Measurements from ENCODE around the gene ATAD3B. TPM values are rescaled to one million over a fixed set of nuclear protein-coding genes. Genes with fewer than 3 reads are reported as not detected.

The ATAD3B gene
- total and polyA plus RNA-seq, 7 experiments from 2014 or later = 4.5 to 53.8 (median 45.5) TPM

DNA sequence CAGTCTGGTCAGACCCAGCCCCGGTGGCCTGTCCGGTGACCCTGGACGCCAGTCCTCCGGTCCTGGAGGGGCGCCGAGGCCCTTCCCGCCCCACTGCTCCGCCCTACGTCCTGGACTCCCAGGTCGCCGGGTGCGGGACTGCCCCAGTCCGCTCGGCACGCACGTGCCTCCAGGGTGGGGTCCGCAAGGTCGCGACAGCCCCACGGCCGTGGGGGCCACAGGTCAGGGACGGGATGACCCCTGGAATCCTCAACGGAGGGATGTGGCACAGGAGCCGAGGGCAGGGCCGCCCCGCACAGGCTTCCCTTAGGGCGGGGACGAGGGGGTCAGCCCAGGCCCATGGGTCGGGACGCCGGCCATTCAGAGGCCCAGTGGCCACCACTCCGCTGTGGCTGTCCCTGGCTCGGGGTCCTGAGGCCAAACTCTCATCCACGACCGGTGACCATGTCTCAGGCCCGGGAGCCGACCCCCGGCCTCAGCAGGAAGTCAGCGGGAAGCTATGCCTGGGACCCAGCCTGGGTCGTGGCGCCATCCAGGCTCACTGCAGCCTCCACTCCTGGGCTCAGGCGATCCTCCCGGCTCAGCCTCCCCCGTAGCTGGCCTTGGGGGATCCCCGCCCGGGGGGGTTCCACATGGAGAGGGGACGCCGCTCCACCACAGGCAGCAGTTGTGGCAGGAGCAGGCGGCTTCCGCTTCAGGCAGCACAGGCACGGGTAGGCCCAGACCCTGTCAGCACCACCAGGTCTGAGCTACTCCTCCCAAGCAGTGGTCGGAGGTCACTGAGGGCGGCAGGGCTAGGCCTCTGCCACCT is 69.5 kb downstream of the ATAD3B start:
- H3K27ac Mint-ChIP-seq = peak overlapping the region in 4 of 9 donors; percentile 32 to 67 (median 59)
- H3K36me3 Mint-ChIP-seq = peaks cover 0 to 11% (median 0%) of the 10 kb centered on the region in 5 donors
- no peaks in the 10 kb centered on the region for H3K27me3 ChIP-seq (ENCODE audit: control insufficient read depth in 2 of 2, insufficient read depth in 2 of 2, low read length in 2 of 2)
- peaks cover 0 to 4% (median 0%) of the 10 kb centered on the region in 5 donors for H3K27me3 Mint-ChIP-seq
- DNase-seq (no peak), ATAC-seq (no peak)
- H3K27ac ChIP-seq (ENCODE audit: low read depth, low read length) = peak overlapping the region; percentile 57
- peaks cover 0 to 2% (median 0%) of the 10 kb centered on the region in 11 donors for H3K9me3 Mint-ChIP-seq
- no peaks in the 10 kb centered on the region for H3K4me1 ChIP-seq (ENCODE audit: control insufficient read depth in 2 of 2, insufficient read depth in 2 of 2, low read length in 2 of 2)
- H3K4me1 Mint-ChIP-seq = peaks cover 0 to 11% (median 0%) of the 10 kb centered on the region in 7 donors
- H3K4me3 Mint-ChIP-seq = peak overlapping the region in 9 of 10 donors; percentile 19 to 77 (median 56)
- H3K4me3 ChIP-seq (ENCODE audit: low read length) = no peak overlapping the region
- intact Hi-C loops (cut with micrococcal nuclease) = loop anchor here in 1 of 2 donors (1.0 kb wide), 1 partner anchor 74 kb away; the partner anchor contains the start of gene MIB2
- ChIA-PET CTCF (no interaction called here), POLR2A (no interaction called here)
- no peaks in the 10 kb centered on the region for H3K9me3 ChIP-seq (ENCODE audit: control insufficient read depth in 2 of 3, low read length in 3 of 3)
- H3K36me3 ChIP-seq (ENCODE audit: control insufficient read depth in 2 of 3, insufficient read depth in 3 of 3, low read length in 3 of 3) = peaks cover 0 to 28% (median 0%) of the 10 kb centered on the region in 3 experiments

DNA sequence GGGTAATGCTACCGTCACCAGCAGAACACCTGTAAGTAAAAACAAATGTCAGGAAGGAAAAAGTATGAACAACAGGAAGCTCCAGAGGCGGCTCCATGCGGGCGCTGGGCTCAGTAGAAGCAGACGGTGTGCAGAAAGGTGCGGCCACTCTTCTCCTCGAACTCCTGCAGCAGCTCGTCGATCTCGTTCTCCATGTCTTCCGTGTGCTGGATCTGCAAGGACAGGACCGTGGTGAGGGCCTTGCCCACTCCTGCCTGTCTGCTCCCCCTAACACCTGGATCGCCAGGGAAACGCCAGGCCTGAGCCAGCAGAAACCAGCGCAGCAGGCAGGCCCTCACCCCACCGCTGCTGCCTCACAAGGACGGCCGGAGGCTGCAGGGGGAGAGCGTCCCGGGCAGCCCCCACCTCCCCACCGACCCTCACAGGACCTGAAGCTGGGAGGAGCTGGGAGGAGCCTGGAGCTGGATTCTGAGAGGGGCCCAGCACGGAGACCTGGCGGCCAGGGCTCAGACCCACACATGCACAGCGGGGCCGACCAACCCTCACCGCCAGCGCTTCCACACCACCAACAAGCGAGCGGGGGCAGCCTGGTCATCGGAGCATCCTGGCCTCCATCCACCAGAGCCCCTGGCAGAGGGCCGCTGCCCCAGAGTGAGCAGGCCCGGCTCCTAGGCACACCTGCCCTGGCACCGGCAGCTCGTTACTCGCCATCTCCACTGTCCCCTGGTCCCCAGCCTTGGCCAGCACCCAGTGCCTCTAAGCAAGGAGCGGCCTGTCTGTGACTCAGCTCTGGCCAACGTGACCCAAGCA is 70.6 kb downstream of the ATAD3B start:
- H3K4me3 Mint-ChIP-seq = peak overlapping the region in 8 of 10 donors; percentile 19 to 77 (median 59)
- Histone ChIP-seq H3K9me3 (ENCODE audit: control insufficient read depth in 2 of 3, low read length in 3 of 3) (no peaks in the 10 kb centered on the region), H3K27ac (ENCODE audit: low read depth, low read length) (no peak overlapping the region), H3K4me3 (ENCODE audit: low read length) (no peak overlapping the region), H3K27me3 (ENCODE audit: control insufficient read depth in 2 of 2, insufficient read depth in 2 of 2, low read length in 2 of 2) (no peaks in the 10 kb centered on the region), H3K36me3 (ENCODE audit: control insufficient read depth in 2 of 3, insufficient read depth in 3 of 3, low read length in 3 of 3) (peaks cover 0 to 28% (median 0%) of the 10 kb centered on the region in 3 experiments), H3K4me1 (ENCODE audit: control insufficient read depth in 2 of 2, insufficient read depth in 2 of 2, low read length in 2 of 2) (no peaks in the 10 kb centered on the region)
- ChIA-PET POLR2A (interaction anchor here (1.3 kb wide), 1 partner anchor 17 kb away, joined by 4 read pairs; no protein-coding TSS in a partner anchor), CTCF (no interaction called here)
- intact Hi-C loops (cut with micrococcal nuclease) = no loop called here
- H3K27ac Mint-ChIP-seq = peak overlapping the region in 6 of 9 donors; percentile 32 to 71 (median 58)
- ATAC-seq (no peak), DNase-seq (no peak)
- peaks cover 0 to 11% (median 0%) of the 10 kb centered on the region in 7 donors for H3K4me1 Mint-ChIP-seq
- peaks cover 0 to 11% (median 0%) of the 10 kb centered on the region in 5 donors for H3K36me3 Mint-ChIP-seq
- peaks cover 0 to 4% (median 0%) of the 10 kb centered on the region in 5 donors for H3K27me3 Mint-ChIP-seq
- H3K9me3 Mint-ChIP-seq = peaks cover 0 to 2% (median 0%) of the 10 kb centered on the region in 11 donors

DNA sequence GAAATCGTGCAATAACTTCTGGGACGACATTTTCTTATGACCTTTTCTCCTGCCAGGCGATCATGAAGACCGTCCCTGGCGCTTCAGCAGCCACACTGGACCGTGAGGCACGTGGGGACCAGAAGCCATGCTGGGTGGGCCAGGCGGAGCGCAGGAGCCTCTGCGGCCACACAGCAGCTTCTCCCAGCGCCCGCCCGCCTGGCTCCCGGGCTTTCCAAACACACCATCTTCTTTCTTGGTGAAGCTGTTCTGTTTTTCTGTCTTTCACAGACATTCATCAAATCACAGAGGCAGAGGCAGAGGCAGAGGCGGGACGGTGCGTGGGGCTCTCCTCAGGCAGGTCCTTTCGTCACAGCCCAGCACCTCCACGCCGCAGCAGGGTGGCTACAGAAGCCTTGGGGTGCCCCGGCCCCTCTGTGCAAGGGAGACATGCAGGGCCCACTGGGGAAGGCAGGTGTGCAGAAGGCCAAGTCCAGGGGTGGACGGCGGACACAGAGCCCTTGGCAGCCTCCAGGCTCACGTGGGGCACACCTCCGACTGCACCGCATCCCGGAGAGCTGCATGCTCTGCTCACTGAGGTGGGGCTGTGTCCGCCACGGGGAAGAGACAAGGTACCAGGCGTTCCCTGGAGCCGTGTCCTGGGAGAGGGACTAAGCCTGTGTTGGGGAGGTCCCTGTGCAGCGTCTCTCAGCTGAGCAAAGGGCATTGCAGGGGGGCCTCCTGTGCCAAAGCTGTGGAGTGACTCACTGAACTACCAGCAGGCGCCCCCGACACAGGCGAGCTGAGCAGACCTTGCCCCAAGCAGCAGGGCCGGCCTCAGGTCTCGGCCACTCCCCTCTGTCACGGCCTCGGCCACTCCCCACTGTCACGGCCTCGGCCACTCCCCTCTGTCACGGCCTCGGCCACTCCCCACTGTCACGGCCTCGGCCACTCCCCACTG is 71.5 kb downstream of the ATAD3B start:
- no peak overlapping the region for H3K4me3 ChIP-seq (ENCODE audit: low read length)
- H3K27me3 ChIP-seq (ENCODE audit: control insufficient read depth in 2 of 2, insufficient read depth in 2 of 2, low read length in 2 of 2) = no peaks in the 10 kb centered on the region
- Mint-ChIP-seq H3K36me3 (peaks cover 0 to 11% (median 0%) of the 10 kb centered on the region in 5 donors), H3K27ac (peak overlapping the region in 2 of 9 donors; percentile 17 to 43), H3K9me3 (peaks cover 0 to 2% (median 0%) of the 10 kb centered on the region in 11 donors), H3K4me3 (peak overlapping the region in 1 of 10 donors; percentile 13), H3K4me1 (peaks cover 0 to 11% (median 2%) of the 10 kb centered on the region in 7 donors), H3K27me3 (peaks cover 0 to 4% (median 0%) of the 10 kb centered on the region in 5 donors)
- POLR2A ChIA-PET = interaction anchor here (0.7 to 1.3 kb wide), 3 partner anchors 16 to 873 kb away, joined by 4 to 5 read pairs (median 4); no protein-coding TSS in a partner anchor
- CTCF ChIA-PET = no interaction called here
- intact Hi-C loops (cut with micrococcal nuclease) = no loop called here
- H3K36me3 ChIP-seq (ENCODE audit: control insufficient read depth in 2 of 3, insufficient read depth in 3 of 3, low read length in 3 of 3) = peaks cover 0 to 28% (median 0%) of the 10 kb centered on the region in 3 experiments
- no peak overlapping the region for H3K27ac ChIP-seq (ENCODE audit: low read depth, low read length)
- no peak for ATAC-seq
- H3K9me3 ChIP-seq (ENCODE audit: control insufficient read depth in 2 of 3, low read length in 3 of 3) = no peaks in the 10 kb centered on the region
- no peaks in the 10 kb centered on the region for H3K4me1 ChIP-seq (ENCODE audit: control insufficient read depth in 2 of 2, insufficient read depth in 2 of 2, low read length in 2 of 2)
- no peak for DNase-seq

DNA sequence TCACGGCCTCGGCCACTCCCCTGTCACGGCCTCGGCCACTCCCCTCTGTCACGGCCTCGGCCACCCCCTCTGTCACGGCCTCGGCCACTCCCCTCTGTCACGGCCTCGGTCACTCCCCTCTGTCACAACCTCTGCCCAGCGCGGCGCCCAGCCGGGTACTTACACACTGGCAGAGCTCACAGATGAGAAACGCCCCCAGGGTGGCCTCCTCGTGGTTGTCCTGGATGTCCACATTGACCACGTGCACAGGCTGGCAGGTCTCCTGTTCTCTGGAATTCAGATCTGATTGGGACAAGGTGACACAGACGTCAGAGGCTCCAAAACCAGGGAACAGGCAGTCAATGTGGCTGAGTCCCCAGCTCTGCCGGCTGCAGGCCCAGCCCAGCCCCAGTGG is 72.1 kb downstream of the ATAD3B start:
- peaks cover 0 to 11% (median 2%) of the 10 kb centered on the region in 7 donors for H3K4me1 Mint-ChIP-seq
- H3K27ac ChIP-seq (ENCODE audit: low read depth, low read length) = no peak overlapping the region
- no peak overlapping the region for H3K4me3 ChIP-seq (ENCODE audit: low read length)
- POLR2A ChIA-PET = interaction anchor here (0.7 to 1.3 kb wide), 3 partner anchors 16 to 872 kb away, joined by 4 to 5 read pairs (median 4); no protein-coding TSS in a partner anchor
- intact Hi-C loops (cut with micrococcal nuclease) = no loop called here
- no peak overlapping the region for H3K4me3 Mint-ChIP-seq
- no peaks in the 10 kb centered on the region for H3K27me3 ChIP-seq (ENCODE audit: control insufficient read depth in 2 of 2, insufficient read depth in 2 of 2, low read length in 2 of 2)
- DNase-seq (no peak), ATAC-seq (no peak)
- no peaks in the 10 kb centered on the region for H3K9me3 ChIP-seq (ENCODE audit: control insufficient read depth in 2 of 3, low read length in 3 of 3)
- peaks cover 0 to 11% (median 0%) of the 10 kb centered on the region in 5 donors for H3K36me3 Mint-ChIP-seq
- peaks cover 0 to 28% (median 0%) of the 10 kb centered on the region in 3 experiments for H3K36me3 ChIP-seq (ENCODE audit: control insufficient read depth in 2 of 3, insufficient read depth in 3 of 3, low read length in 3 of 3)
- CTCF ChIA-PET = no interaction called here
- H3K9me3 Mint-ChIP-seq = peaks cover 0 to 2% (median 0%) of the 10 kb centered on the region in 11 donors
- no peaks in the 10 kb centered on the region for H3K4me1 ChIP-seq (ENCODE audit: control insufficient read depth in 2 of 2, insufficient read depth in 2 of 2, low read length in 2 of 2)
- no peak overlapping the region for H3K27ac Mint-ChIP-seq
- peaks cover 0 to 4% (median 0%) of the 10 kb centered on the region in 5 donors for H3K27me3 Mint-ChIP-seq

DNA sequence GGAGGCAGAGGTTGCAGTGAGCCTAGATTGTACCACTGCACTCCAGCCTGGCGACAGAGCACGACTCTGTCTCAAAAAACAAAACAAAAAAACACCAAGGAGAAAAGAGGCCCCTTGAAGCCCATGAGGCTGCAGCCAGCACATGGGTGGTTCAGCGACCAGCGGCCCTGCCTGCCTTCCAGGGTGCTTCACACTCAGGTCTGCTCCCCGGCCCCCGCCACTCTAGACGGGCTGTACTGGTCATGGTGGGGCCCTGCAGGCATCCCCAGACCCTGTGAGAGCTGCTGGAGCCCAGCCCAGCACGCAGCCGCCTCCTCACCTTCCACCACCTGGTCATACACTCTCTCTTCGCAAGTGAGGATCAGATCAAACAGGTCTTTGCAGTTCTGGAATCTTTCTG is 73.0 kb downstream of the ATAD3B start:
- peaks cover 0 to 11% (median 0%) of the 10 kb centered on the region in 5 donors for H3K36me3 Mint-ChIP-seq
- ATAC-seq = no peak
- DNase-seq = no peak

More for the DNA sequence above, 73.0 kb downstream of the ATAD3B start:
- no peaks in the 10 kb centered on the region for H3K9me3 ChIP-seq (ENCODE audit: control insufficient read depth in 2 of 3, low read length in 3 of 3)
- Mint-ChIP-seq H3K27me3 (peaks cover 0 to 2% (median 0%) of the 10 kb centered on the region in 5 donors), H3K4me1 (peaks cover 0 to 11% (median 2%) of the 10 kb centered on the region in 7 donors), H3K27ac (peak overlapping the region in 3 of 9 donors; percentile 36 to 56 (median 48)), H3K9me3 (no peaks in the 10 kb centered on the region), H3K4me3 (no peak overlapping the region)
- H3K36me3 ChIP-seq (ENCODE audit: control insufficient read depth in 2 of 3, insufficient read depth in 3 of 3, low read length in 3 of 3) = peaks cover 0 to 28% (median 0%) of the 10 kb centered on the region in 3 experiments
- no peak overlapping the region for H3K27ac ChIP-seq (ENCODE audit: low read depth, low read length)
- no peaks in the 10 kb centered on the region for H3K27me3 ChIP-seq (ENCODE audit: control insufficient read depth in 2 of 2, insufficient read depth in 2 of 2, low read length in 2 of 2)
- ChIA-PET CTCF (no interaction called here), POLR2A (no interaction called here)
- intact Hi-C loops (cut with micrococcal nuclease) = no loop called here
- H3K4me3 ChIP-seq (ENCODE audit: low read length) = no peak overlapping the region
- H3K4me1 ChIP-seq (ENCODE audit: control insufficient read depth in 2 of 2, insufficient read depth in 2 of 2, low read length in 2 of 2) = no peaks in the 10 kb centered on the region
